SU-DHL-6 (cell line): ENCODE measurements around the gene FBXW11.

Experiments used
- H2AFZ ChIP-seq: fragments of 200-600 bp; sonication (generic); 2 replicates; pipeline ENCODE4 v1.6.1; 2014; ENCODE audit warnings: low read depth, mild to moderate bottlenecking, moderate library complexity, mixed read lengths, antibody characterized with exemption, low read length; ENCODE audit not compliant: severe bottlenecking
- H3F3A ChIP-seq: fragments of 200-600 bp; shearing (Covaris generic); 2 replicates; pipeline ENCODE4 v1.6.0; 2016; ENCODE audit warnings: antibody characterized with exemption, mild to moderate bottlenecking; ENCODE audit not compliant: insufficient read depth
- H3K27ac ChIP-seq: fragments of 200-600 bp; sonication (generic); 2 replicates; pipeline ENCODE4 v1.5.1; 2016; ENCODE audit warnings: low read depth, mild to moderate bottlenecking, low read length, moderate library complexity, mixed read lengths
- H3K27me3 ChIP-seq: fragments of 200-600 bp; sonication (generic), shearing (Covaris generic); 2 replicates; pipeline ENCODE4 v1.6.0; 2014; ENCODE audit warnings: mild to moderate bottlenecking, low read length
- H3K36me3 ChIP-seq: fragments of 200-600 bp; sonication (generic); 2 replicates; pipeline ENCODE4 v1.6.1; 2014; ENCODE audit warnings: mild to moderate bottlenecking, low read length, mixed read lengths
- H3K4me2 ChIP-seq: fragments of 300-600, 200-600 bp; shearing (Covaris generic), sonication (generic); 2 replicates; pipeline ENCODE4 v1.6.0; 2014; ENCODE audit warnings: low read length, low read depth, mild to moderate bottlenecking; ENCODE audit not compliant: poor library complexity, severe bottlenecking
- H3K4me3 ChIP-seq: fragments of 200-600 bp; sonication (generic); 2 replicates; pipeline ENCODE4 v1.5.1; 2014; ENCODE audit warnings: antibody characterized with exemption, low read length, mild to moderate bottlenecking, mixed read lengths; ENCODE audit not compliant: insufficient read depth, poor library complexity, severe bottlenecking
- H3K79me2 ChIP-seq: fragments of 200-600 bp; sonication (generic); 2 replicates; pipeline ENCODE4 v1.6.1; 2014; ENCODE audit warnings: mild to moderate bottlenecking, low read length, moderate library complexity; ENCODE audit not compliant: insufficient read depth
- H3K9ac ChIP-seq: fragments of 200-600 bp; sonication (generic); 2 replicates; pipeline ENCODE4 v1.7.0; 2014; ENCODE audit warnings: mild to moderate bottlenecking, low read length
- H3K9me2 ChIP-seq: fragments of 200-600 bp; sonication (generic); replicated peaks from 2 replicates; pipeline ENCODE4 v1.6.1; 2014; ENCODE audit warnings: low read length; ENCODE audit not compliant: insufficient read depth
- H3K9me3 ChIP-seq: fragments of 200-600 bp; sonication (generic); 2 replicates; pipeline ENCODE4 v1.6.1; 2014; ENCODE audit warnings: low read length, mixed read lengths; ENCODE audit not compliant: insufficient read depth
- H4K20me1 ChIP-seq: fragments of 200-600 bp; sonication (generic); 2 replicates; pipeline ENCODE4 v1.6.1; 2014; ENCODE audit warnings: low read depth, mild to moderate bottlenecking, antibody characterized with exemption, low read length, moderate library complexity, mixed read lengths
- EZH2phosphoT487 ChIP-seq: fragments of 200-600 bp; sonication (generic), shearing (Covaris generic); conservative IDR thresholded peaks from 2 replicates; pipeline ENCODE4 v1.6.1; 2018; ENCODE audit warnings: mild to moderate bottlenecking, antibody characterized with exemption, low read length, moderate library complexity, mixed read lengths
- TF ChIP-seq, protein P1 (sequence below): fragments of 200-600 bp; sonication (generic); IDR thresholded peaks from one replicate; pipeline ENCODE4 v1.5.1; 2017; ENCODE audit warnings: antibody characterized with exemption, mild to moderate bottlenecking, low read length, moderate library complexity; ENCODE audit not compliant: insufficient read depth, poor library complexity, severe bottlenecking

Gene FBXW11

DNA sequence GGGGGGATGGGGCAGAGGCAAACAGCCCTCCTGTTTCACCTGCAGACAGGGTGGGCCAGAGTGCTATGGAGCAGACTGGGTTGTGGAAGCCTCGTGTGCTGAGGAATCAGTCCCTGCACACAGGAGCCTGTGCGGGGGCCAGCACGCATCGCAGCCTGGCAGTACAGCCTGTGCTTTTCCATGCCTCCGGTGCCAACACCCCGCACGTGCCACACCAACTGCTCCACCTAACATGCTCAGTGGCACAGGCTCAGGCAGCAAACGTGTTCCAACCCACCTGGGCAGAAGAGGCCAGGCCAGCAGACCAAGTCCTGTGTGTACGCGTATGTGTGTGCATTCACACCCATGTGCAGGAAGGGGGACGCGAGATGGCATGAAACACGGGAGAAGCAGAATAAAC, 37.4 kb upstream of the FBXW11 start:
- Histone ChIP-seq H3K9ac (no peak overlapping the region), H3K79me2 (no peaks in the 10 kb centered on the region), H2AFZ (no peak overlapping the region), H4K20me1 (no peaks in the 10 kb centered on the region), H3K36me3 (no peaks in the 10 kb centered on the region), H3F3A (0 out of 2 replicates have a peak, but pooled peaks cover 3% of the 10 kb centered on the region), H3K4me3 (no peak overlapping the region), H3K4me2 (no peak overlapping the region), H3K9me3 (no peaks in the 10 kb centered on the region), H3K27me3 (no peaks in the 10 kb centered on the region), H3K27ac (no peak overlapping the region), H3K9me2 (no peaks in the 10 kb centered on the region)
- TF ChIP-seq, protein P1, sequence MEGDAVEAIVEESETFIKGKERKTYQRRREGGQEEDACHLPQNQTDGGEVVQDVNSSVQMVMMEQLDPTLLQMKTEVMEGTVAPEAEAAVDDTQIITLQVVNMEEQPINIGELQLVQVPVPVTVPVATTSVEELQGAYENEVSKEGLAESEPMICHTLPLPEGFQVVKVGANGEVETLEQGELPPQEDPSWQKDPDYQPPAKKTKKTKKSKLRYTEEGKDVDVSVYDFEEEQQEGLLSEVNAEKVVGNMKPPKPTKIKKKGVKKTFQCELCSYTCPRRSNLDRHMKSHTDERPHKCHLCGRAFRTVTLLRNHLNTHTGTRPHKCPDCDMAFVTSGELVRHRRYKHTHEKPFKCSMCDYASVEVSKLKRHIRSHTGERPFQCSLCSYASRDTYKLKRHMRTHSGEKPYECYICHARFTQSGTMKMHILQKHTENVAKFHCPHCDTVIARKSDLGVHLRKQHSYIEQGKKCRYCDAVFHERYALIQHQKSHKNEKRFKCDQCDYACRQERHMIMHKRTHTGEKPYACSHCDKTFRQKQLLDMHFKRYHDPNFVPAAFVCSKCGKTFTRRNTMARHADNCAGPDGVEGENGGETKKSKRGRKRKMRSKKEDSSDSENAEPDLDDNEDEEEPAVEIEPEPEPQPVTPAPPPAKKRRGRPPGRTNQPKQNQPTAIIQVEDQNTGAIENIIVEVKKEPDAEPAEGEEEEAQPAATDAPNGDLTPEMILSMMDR = no peak
- no peak for TF ChIP-seq EZH2phosphoT487

DNA sequence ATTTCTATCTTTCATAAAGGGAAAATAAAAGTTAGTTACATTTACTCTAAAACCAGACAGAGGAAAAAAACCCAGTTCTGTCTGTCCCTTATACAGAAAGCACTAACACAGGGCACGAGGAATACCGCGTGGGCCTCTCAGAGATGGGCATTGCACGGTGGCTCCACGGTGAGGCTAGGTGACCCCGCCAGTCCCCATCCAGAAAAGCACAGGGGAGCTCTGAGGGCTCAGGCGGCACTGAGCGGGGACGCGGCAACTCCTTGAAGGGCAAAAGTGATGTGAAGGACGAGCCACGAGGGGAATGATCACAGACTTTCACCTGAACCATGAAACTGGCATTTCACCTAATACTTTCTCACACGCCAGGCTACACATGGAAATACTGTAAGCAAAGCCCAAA, 35.7 kb upstream of the FBXW11 start:
- no peaks in the 10 kb centered on the region for H3K36me3 ChIP-seq
- H3F3A ChIP-seq = 0 out of 2 replicates have a peak, but pooled peaks cover 3% of the 10 kb centered on the region
- no peaks in the 10 kb centered on the region for H4K20me1 ChIP-seq
- no peak for TF ChIP-seq EZH2phosphoT487
- TF ChIP-seq, protein P1 = no peak
- no peak overlapping the region for H3K4me3 ChIP-seq
- no peak overlapping the region for H2AFZ ChIP-seq
- H3K79me2 ChIP-seq = no peaks in the 10 kb centered on the region
- H3K4me2 ChIP-seq = no peak overlapping the region
- no peaks in the 10 kb centered on the region for H3K9me2 ChIP-seq
- H3K27ac ChIP-seq = no peak overlapping the region
- H3K27me3 ChIP-seq = no peaks in the 10 kb centered on the region
- no peak overlapping the region for H3K9ac ChIP-seq
- no peaks in the 10 kb centered on the region for H3K9me3 ChIP-seq

DNA sequence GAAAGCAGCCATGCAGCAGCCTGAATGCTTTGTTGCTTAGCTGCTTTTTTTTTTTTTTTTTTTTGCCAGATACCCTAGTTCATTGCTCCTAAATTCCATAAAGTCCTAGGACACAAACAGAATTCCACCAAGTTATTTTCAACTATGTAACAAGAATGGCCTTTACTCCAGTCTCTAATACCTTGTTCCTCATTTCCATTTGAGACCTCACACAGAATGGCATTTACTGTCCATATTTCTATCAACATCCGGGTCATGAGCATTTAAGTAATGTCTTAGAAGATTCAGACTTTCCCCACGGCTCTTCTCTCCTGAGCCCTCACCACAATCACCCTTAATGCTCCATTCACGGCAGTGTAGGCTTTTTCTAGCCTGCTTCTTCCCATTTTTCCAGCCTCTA, 31.7 kb upstream of the FBXW11 start:
- no peaks in the 10 kb centered on the region for H3K9me2 ChIP-seq
- no peak for TF ChIP-seq EZH2phosphoT487
- TF ChIP-seq, protein P1 = no peak

More for the DNA sequence above, 31.7 kb upstream of the FBXW11 start:
- Histone ChIP-seq H3K9me3 (no peaks in the 10 kb centered on the region), H3K79me2 (no peaks in the 10 kb centered on the region), H3F3A (0 out of 2 replicates have a peak, but pooled peaks cover 3% of the 10 kb centered on the region), H2AFZ (no peak overlapping the region), H3K9ac (no peak overlapping the region), H3K4me2 (no peak overlapping the region), H3K27me3 (no peaks in the 10 kb centered on the region), H3K4me3 (no peak overlapping the region), H3K36me3 (no peaks in the 10 kb centered on the region), H4K20me1 (no peaks in the 10 kb centered on the region), H3K27ac (no peak overlapping the region)
